IMR-90 (cell line): ENCODE measurements around the gene ANKMY1. TPM values are rescaled to one million over a fixed set of nuclear protein-coding genes. Genes with fewer than 3 reads are reported as not detected.

Experiments used
- ATAC-seq: fragments of 200-7000 bp; cut with Tn5 transposase; 2 replicates; pipeline ENCODE4 v1.9.1; 2020; ENCODE audit warnings: low read depth, mild to moderate bottlenecking, moderate library complexity
- BruUV-seq: library from RNA; stranded (reverse); fragments of 400-500 nt; replicated peaks from 2 replicates; lab custom pipeline; 2021; lab: Mats Ljungman, UMichigan
- CTCF ChIA-PET: fragments of 300-600 bp; formaldehyde crosslinking; extraction: SDS; loops from one replicate; lab custom pipeline; 2021; ENCODE audit warnings: antibody characterized with exemption; lab: Yijun Ruan, JAX
- POLR2A ChIA-PET: fragments of 300-600 bp; sonication (Branson Sonifier 250); formaldehyde crosslinking; loops from one replicate; lab custom pipeline; 2022; ENCODE audit warnings: antibody characterized with exemption; ENCODE audit not compliant: unreplicated experiment; lab: Charles Lee
- DNase-seq: peaks from one replicate; pipeline ENCODE4 v3.0.0; 2013
- H2AFZ ChIP-seq: replicated peaks from 2 replicates; pipeline ENCODE3; 2013; ENCODE audit warnings: low read length, mild to moderate bottlenecking; ENCODE audit not compliant: poor library complexity
- H2AK5ac ChIP-seq: 2 replicates; pipeline ENCODE4 v1.6.1; 2013; ENCODE audit warnings: low read depth, low read length, inconsistent platforms
- H2AK9ac ChIP-seq: replicated peaks from 2 replicates; pipeline ENCODE3; 2013; ENCODE audit warnings: mild to moderate bottlenecking, low read depth, low read length, moderate library complexity; ENCODE audit not compliant: poor library complexity
- H2BK120ac ChIP-seq: 2 replicates; pipeline ENCODE4 v1.6.1; 2013; ENCODE audit warnings: low read depth, low read length, inconsistent platforms
- H2BK15ac ChIP-seq: 3 replicates; pipeline ENCODE4 v1.6.1; 2013; ENCODE audit warnings: low read depth, low read length, inconsistent platforms
- H2BK20ac ChIP-seq: 2 replicates; pipeline ENCODE4 v1.6.1; 2013; ENCODE audit warnings: low read depth, mild to moderate bottlenecking, inconsistent platforms, low read length, moderate library complexity
- H2BK5ac ChIP-seq: 2 replicates; pipeline ENCODE4 v1.6.1; 2013; ENCODE audit warnings: mild to moderate bottlenecking, low read depth, low read length, inconsistent platforms; ENCODE audit not compliant: poor library complexity, severe bottlenecking
- H3K14ac ChIP-seq: replicated peaks from 2 replicates; pipeline ENCODE4 v1.6.1; 2013; ENCODE audit warnings: low read depth, low read length, inconsistent platforms
- H3K18ac ChIP-seq: 2 replicates; pipeline ENCODE4 v1.6.1; 2013; ENCODE audit warnings: low read depth, low read length, control low read depth
- H3K23ac ChIP-seq: 2 replicates; pipeline ENCODE4 v1.6.1; 2013; ENCODE audit warnings: low read depth, low read length, inconsistent platforms
- H3K27ac ChIP-seq: 2 replicates; pipeline ENCODE4 v1.5.1; 2013; ENCODE audit warnings: mild to moderate bottlenecking, control low read depth, low read length; ENCODE audit not compliant: insufficient read depth
- H3K27me3 ChIP-seq: 2 replicates; pipeline ENCODE4 v1.6.1; 2013; ENCODE audit warnings: low read length; ENCODE audit not compliant: control insufficient read depth, insufficient read depth
- H3K36me3 ChIP-seq: 2 replicates; pipeline ENCODE4 v1.6.1; 2013; ENCODE audit warnings: low read length, mixed read lengths; ENCODE audit not compliant: control insufficient read depth, insufficient read depth
- H3K4ac ChIP-seq: 2 replicates; pipeline ENCODE4 v1.6.1; 2013; ENCODE audit warnings: low read depth, low read length, inconsistent platforms
- H3K4me1 ChIP-seq: 2 replicates; pipeline ENCODE4 v1.6.1; 2013; ENCODE audit warnings: low read length, mixed read lengths; ENCODE audit not compliant: control insufficient read depth, insufficient read depth
- H3K4me2 ChIP-seq: 2 replicates; pipeline ENCODE4 v1.6.1; 2013; ENCODE audit warnings: low read depth, mild to moderate bottlenecking, control low read depth, low read length, moderate library complexity
- H3K4me3 ChIP-seq: 2 replicates; pipeline ENCODE4 v1.5.1; 2013; ENCODE audit warnings: low read depth, mild to moderate bottlenecking, control low read depth, low read length, moderate library complexity; ENCODE audit not compliant: insufficient read depth
- H3K56ac ChIP-seq: 2 replicates; pipeline ENCODE4 v1.6.1; 2013; ENCODE audit warnings: low read length, inconsistent platforms; ENCODE audit not compliant: insufficient read depth; ENCODE audit errors: extremely low read depth
- H3K79me1 ChIP-seq, 2 experiments: 2 replicates each; pipeline ENCODE4 v1.6.1; 2013; ENCODE audit warnings: low read length in 2 of 2, inconsistent platforms in 1 of 2, low read depth in 1 of 2
- H3K9ac ChIP-seq: 2 replicates; pipeline ENCODE4 v1.6.1; 2013; ENCODE audit warnings: low read depth, low read length, control low read depth
- H3K9me1 ChIP-seq: 2 replicates; pipeline ENCODE4 v1.6.1; 2013; ENCODE audit warnings: low read length, inconsistent platforms; ENCODE audit not compliant: insufficient read depth
- H3K9me3 ChIP-seq: 2 replicates; pipeline ENCODE4 v1.6.1; 2013; ENCODE audit warnings: low read length; ENCODE audit not compliant: control insufficient read depth, insufficient read depth
- H4K20me1 ChIP-seq: 2 replicates; pipeline ENCODE4 v1.6.1; 2013; ENCODE audit warnings: low read length, inconsistent platforms; ENCODE audit not compliant: insufficient read depth
- H4K5ac ChIP-seq: 2 replicates; pipeline ENCODE4 v1.6.1; 2013; ENCODE audit warnings: mild to moderate bottlenecking, low read depth, low read length, control low read depth
- H4K8ac ChIP-seq, 2 experiments: 2 replicates each; pipeline ENCODE4 v1.6.1; 2013; ENCODE audit warnings: low read depth in 2 of 2, low read length in 2 of 2, control low read depth in 1 of 2, inconsistent platforms in 1 of 2
- H4K91ac ChIP-seq: 2 replicates; pipeline ENCODE4 v1.6.1; 2013; ENCODE audit warnings: low read depth, low read length, inconsistent platforms; ENCODE audit not compliant: insufficient read depth
- NFE2L2 ChIP-seq: fragments of 150-350 bp; IDR thresholded peaks from 2 replicates; pipeline ENCODE4 v1.6.1; 2016; ENCODE audit warnings: low read depth, mild to moderate bottlenecking, low read length
- SMC3 ChIP-seq: fragments of 150-350 bp; IDR thresholded peaks from 2 replicates; pipeline ENCODE4 v1.6.1; 2016; ENCODE audit warnings: low read depth, mild to moderate bottlenecking, antibody characterized with exemption, low read length, moderate library complexity
- WGBS, 2 experiments: methylation state at CpG; one replicate each; pipeline versions ENCODE4 v1.1.5 to v1.1.7; 2013; ENCODE audit warnings: missing lambda C conversion rate in 2 of 2; ENCODE audit not compliant: insufficient read length in 1 of 2; ENCODE audit errors: extremely low coverage in 2 of 2; 5-methylcytosine and 5-hydroxymethylcytosine counted together
- dilution Hi-C: fragments of 300-500 bp; cut with HindIII; formaldehyde crosslinking; loops from one replicate; pipeline ENCODE4 v1.14.3; 2018; ENCODE audit warnings: low sequenced_read_pairs; ENCODE audit not compliant: unreplicated experiment
- in situ Hi-C: fragments of 300-500 bp; cut with MboI; formaldehyde crosslinking; loops from 3 replicates; pipeline ENCODE4 v1.14.3; 2019; ENCODE audit warnings: low sequenced_read_pairs, inconsistent platforms, mixed read lengths
- intact Hi-C: fragments of 100-400 bp; cut with micrococcal nuclease; formaldehyde crosslinking; loops from 2 replicates; pipeline ENCODE4 v1.10.0; 2022
- polyA plus RNA-seq, 3 experiments: library from polyadenylated mRNA; depleted of rRNA; stranded (reverse); fragments of >200 nt; gene quantifications; 2 replicates each; pipeline ENCODE4 v1.2.3, GENCODE V29; 2012; ENCODE audit warnings: low replicate concordance in 1 of 3
- total RNA-seq: library from RNA; depleted of rRNA; stranded (reverse); fragments of >200 nt; gene quantifications from 2 replicates; pipeline ENCODE4 v1.2.3, GENCODE V29; 2012

ANKMY1 gene
- total and polyA plus RNA-seq, 2 of the 4 experiments (the other 2 are of a cell fraction), result 2.9 to 5.5 TPM

DNA sequence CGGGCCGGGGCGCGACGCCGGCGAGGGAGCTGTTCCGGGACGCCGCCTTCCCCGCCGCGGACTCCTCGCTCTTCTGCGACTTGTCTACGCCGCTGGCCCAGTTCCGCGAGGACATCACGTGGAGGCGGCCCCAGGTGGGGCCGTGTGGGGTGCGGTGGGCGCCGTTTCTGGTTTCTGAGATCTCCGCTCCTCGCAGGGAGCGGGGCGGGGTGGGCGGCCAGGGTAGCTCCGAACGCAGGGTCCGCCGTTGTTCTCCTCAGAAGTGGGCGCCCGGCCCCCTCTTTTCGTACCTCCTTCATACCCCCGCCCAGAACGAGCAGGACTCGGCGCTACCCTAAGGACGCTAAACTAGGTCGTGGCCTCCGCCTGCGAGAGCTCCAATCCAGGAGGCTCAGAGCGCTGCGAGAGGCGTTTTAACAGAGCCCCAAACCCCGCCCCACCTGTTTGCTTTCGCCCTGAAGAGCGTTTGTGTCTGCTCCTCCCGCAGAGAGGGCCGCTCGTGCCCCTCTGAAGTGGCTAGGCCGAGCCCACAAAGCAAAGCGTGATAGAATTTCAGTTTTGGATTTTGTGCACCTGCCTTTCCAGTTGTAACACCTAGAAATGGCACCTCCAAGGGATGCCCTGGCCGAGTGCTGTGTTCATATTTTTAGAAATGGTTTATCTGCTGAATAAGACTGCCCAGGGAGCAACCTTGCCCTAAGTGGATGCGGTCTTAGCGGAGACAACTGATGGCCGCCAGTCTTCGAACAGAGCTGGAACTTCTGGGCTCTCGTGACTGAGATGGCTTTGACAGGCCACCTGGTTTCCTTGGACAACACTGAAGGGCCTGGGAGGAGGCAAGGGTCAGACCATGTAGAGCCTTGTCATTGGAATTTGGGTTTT, 29.4 kb upstream of the ANKMY1 start:
- H2BK15ac ChIP-seq, result no peak overlapping the region
- DNase-seq (no peak), ATAC-seq (peak; percentile 19)
- no peak overlapping the region; a peak in 1 of 4 replicates for H4K8ac ChIP-seq
- H3K14ac ChIP-seq, result 0 out of 2 replicates have a peak overlapping the region, but pooled peaks have one; percentile 31
- ChIA-PET CTCF (interaction anchor here (1.2 kb wide), 1 partner anchor 17 kb away, joined by 4 read pairs; no protein-coding TSS in a partner anchor), POLR2A (interaction anchor here (0.6 to 0.8 kb wide), 2 partner anchors 7 to 73 kb away, joined by 3 to 4 read pairs; no protein-coding TSS in a partner anchor)
- no peak overlapping the region for H2BK5ac ChIP-seq
- no peak overlapping the region for H3K56ac ChIP-seq
- peak overlapping the region; percentile 92 for H3K4me2 ChIP-seq
- no peaks in the 10 kb centered on the region for H3K27me3 ChIP-seq
- no peak overlapping the region; the same call in 1 of the 2 replicates for H2AK5ac ChIP-seq
- WGBS, 2 experiments, result 3% methylated on average over 18 of the region's 62 CpGs; no CpG with 5 or more reads in 1 of the 2 experiments
- H3K36me3 ChIP-seq, result peaks cover 21% of the 10 kb centered on the region
- no TSS peak for BruUV-seq
- H2AK9ac ChIP-seq, result peak overlapping the region; percentile 77
- 0 out of 2 replicates have a peak overlapping the region, but pooled peaks have one; percentile 39 for H3K23ac ChIP-seq
- no peak overlapping the region for H3K18ac ChIP-seq
- peak overlapping the region; percentile 38; the same call in 1 of the 2 replicates for H3K4ac ChIP-seq
- H3K4me1 ChIP-seq, result peaks cover 15% of the 10 kb centered on the region
- dilution Hi-C loops (no loop called here), intact Hi-C loops (no loop called here), in situ Hi-C loops (no loop called here)
- H3K9me3 ChIP-seq, result no peaks in the 10 kb centered on the region
- H3K9me1 ChIP-seq, result peaks cover 22% of the 10 kb centered on the region; the same call in 1 of the 2 replicates
- H3K4me3 ChIP-seq, result peak overlapping the region; percentile 81
- peak overlapping the region; percentile 35; the same call in 1 of the 2 replicates for H3K27ac ChIP-seq
- peaks cover 25 to 67% of the 10 kb centered on the region in 2 experiments for H3K79me1 ChIP-seq
- H3K9ac ChIP-seq, result peak overlapping the region; percentile 70
- H2BK120ac ChIP-seq, result no peak overlapping the region
- peaks cover 13% of the 10 kb centered on the region for H4K20me1 ChIP-seq
- H4K5ac ChIP-seq, result no peak overlapping the region
- no peak overlapping the region for H2BK20ac ChIP-seq
- peak overlapping the region; percentile 53; the same call in 1 of the 2 replicates for H4K91ac ChIP-seq
- TF ChIP-seq SMC3 (no peak), NFE2L2 (no peak)
- peak overlapping the region; percentile 92 for H2AFZ ChIP-seq
